Hepatocyte (in vitro differentiated cells): ENCODE data around the gene RAX. TPM values are rescaled to one million over a fixed set of nuclear protein-coding genes. Genes with fewer than 3 reads are reported as not detected.

Source experiments
- DNase-seq: peaks from one replicate; pipeline ENCODE4 v3.0.0-alpha.2; 2016; ENCODE audit warnings: low spot score
- H2AFZ ChIP-seq: fragments of 200-600 bp; sonication (generic); 2 replicates; pipeline ENCODE4 v1.6.0; 2016; ENCODE audit warnings: antibody characterized with exemption, mild to moderate bottlenecking
- H3K27ac ChIP-seq: fragments of 200-600 bp; sonication (generic); 2 replicates; pipeline ENCODE4 v1.5.1; 2016; ENCODE audit warnings: mild to moderate bottlenecking
- H3K27me3 ChIP-seq: fragments of 200-600 bp; sonication (generic); 2 replicates; pipeline ENCODE4 v1.6.1; 2016
- H3K36me3 ChIP-seq: fragments of 200-600 bp; sonication (generic); replicated peaks from 2 replicates; pipeline ENCODE4 v1.5.1; 2016; ENCODE audit warnings: low read depth; ENCODE audit not compliant: insufficient read depth
- H3K4me1 ChIP-seq: fragments of 200-600 bp; sonication (generic); 2 replicates; pipeline ENCODE4 v1.5.1; 2016; ENCODE audit warnings: mild to moderate bottlenecking, moderate library complexity; ENCODE audit not compliant: insufficient read depth
- H3K4me2 ChIP-seq: fragments of 200-600 bp; sonication (generic); 2 replicates; pipeline ENCODE4 v1.6.0; 2016
- H3K4me3 ChIP-seq: fragments of 200-600 bp; sonication (generic); 2 replicates; pipeline ENCODE4 v1.5.1; 2016; ENCODE audit warnings: mild to moderate bottlenecking
- H3K79me2 ChIP-seq: fragments of 200-600 bp; sonication (generic); 2 replicates; pipeline ENCODE4 v1.6.0; 2017; ENCODE audit warnings: mild to moderate bottlenecking
- H3K9me2 ChIP-seq: fragments of 200-600 bp; sonication (generic); replicated peaks from 2 replicates; pipeline ENCODE4 v1.6.0; 2017; ENCODE audit warnings: mild to moderate bottlenecking; ENCODE audit not compliant: insufficient read depth
- H3K9me3 ChIP-seq: fragments of 200-600 bp; sonication (generic); 2 replicates; pipeline ENCODE4 v1.5.1; 2016; ENCODE audit warnings: low read depth, mild to moderate bottlenecking
- H4K20me1 ChIP-seq: fragments of 200-600 bp; sonication (generic); 2 replicates; pipeline ENCODE4 v1.6.0; 2016; ENCODE audit warnings: mild to moderate bottlenecking; ENCODE audit not compliant: insufficient read depth, poor library complexity, severe bottlenecking
- EZH2 ChIP-seq: fragments of 200-600 bp; sonication (generic); IDR thresholded peaks from 2 replicates; pipeline ENCODE4 v1.6.1; 2016; ENCODE audit warnings: antibody characterized with exemption, mild to moderate bottlenecking, borderline replicate concordance
- EZH2phosphoT487 ChIP-seq: fragments of 200-600 bp; sonication (generic); IDR thresholded peaks from one replicate; pipeline ENCODE4 v1.6.1; 2018; ENCODE audit warnings: antibody characterized with exemption, mild to moderate bottlenecking, low read depth, moderate library complexity; ENCODE audit not compliant: unreplicated experiment, severe bottlenecking
- WGBS: methylation state at CpG from one replicate; pipeline ENCODE4 v1.1.6; 2016; ENCODE audit warnings: low lambda C conversion rate; ENCODE audit errors: missing lambda C conversion rate; 5-methylcytosine and 5-hydroxymethylcytosine counted together
- polyA plus RNA-seq: library from polyadenylated mRNA; unstranded; fragments of >200 nt; fragmentation: Nextera tagmentation; extraction: Ambion mirVana; gene quantifications from 2 replicates; pipeline ENCODE4 v1.2.1, GENCODE V29; 2016
- total RNA-seq: library from RNA; depleted of rRNA; stranded (reverse); fragments of >200 nt; gene quantifications from 2 replicates; pipeline ENCODE4 v1.2.3, GENCODE V29; 2014
- TF ChIP-seq, protein P1 (sequence below): fragments of 200-600 bp; sonication (generic); IDR thresholded peaks from 2 replicates; pipeline ENCODE4 v1.5.1; 2016; ENCODE audit warnings: antibody characterized with exemption, mild to moderate bottlenecking; ENCODE audit not compliant: poor library complexity

RAX gene
- total and polyA plus RNA-seq, 2 experiments from 2014 or later: not detected

DNA sequence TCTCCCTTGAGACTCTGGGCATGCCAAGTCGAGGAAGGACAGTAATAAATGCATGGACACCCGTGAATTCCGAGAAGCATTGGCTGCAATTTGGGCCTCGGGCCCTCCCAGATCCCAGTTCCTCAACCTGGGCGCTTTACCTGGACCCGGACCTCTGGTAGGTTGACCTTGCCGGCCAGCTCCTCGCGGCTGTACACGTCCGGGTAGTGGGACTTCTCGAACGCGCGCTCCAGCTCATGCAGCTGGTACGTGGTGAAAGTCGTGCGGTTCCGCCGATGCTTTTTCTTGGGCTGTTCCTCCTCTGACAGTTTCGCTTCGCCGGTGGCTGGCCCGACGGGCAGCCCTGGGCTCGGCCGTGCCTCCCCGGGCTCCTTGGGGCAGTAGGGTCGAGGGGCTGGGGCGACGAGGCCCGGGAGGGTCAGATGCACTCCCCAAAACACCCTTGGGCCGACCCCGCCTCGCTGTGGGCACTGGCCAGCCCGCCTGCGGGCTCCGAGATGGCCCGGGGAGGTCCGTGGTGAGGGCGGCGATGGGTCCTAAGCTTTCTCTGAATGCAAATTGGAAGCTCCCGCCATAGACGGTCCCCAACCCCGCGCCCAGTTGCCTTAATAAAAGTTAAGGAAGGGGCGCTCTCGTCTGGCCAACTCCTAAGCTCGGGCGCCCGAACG is 899 bp downstream of the RAX start:
- Histone ChIP-seq H3K4me3 (no peak overlapping the region), H4K20me1 (no peaks in the 10 kb centered on the region), H3K27me3 (peaks cover 98% of the 10 kb centered on the region), H3K79me2 (no peaks in the 10 kb centered on the region), H3K9me2 (no peaks in the 10 kb centered on the region), H3K4me2 (peak overlapping the region; percentile 73), H3K27ac (no peak overlapping the region), H3K9me3 (no peaks in the 10 kb centered on the region), H3K4me1 (peaks cover 17% of the 10 kb centered on the region), H2AFZ (peak overlapping the region; percentile 31), H3K36me3 (no peaks in the 10 kb centered on the region)
- 6% methylated on average over 52 of the region's 52 CpGs for WGBS
- TF ChIP-seq EZH2 (peak; percentile 79), EZH2phosphoT487 (no peak)
- TF ChIP-seq, protein P1, sequence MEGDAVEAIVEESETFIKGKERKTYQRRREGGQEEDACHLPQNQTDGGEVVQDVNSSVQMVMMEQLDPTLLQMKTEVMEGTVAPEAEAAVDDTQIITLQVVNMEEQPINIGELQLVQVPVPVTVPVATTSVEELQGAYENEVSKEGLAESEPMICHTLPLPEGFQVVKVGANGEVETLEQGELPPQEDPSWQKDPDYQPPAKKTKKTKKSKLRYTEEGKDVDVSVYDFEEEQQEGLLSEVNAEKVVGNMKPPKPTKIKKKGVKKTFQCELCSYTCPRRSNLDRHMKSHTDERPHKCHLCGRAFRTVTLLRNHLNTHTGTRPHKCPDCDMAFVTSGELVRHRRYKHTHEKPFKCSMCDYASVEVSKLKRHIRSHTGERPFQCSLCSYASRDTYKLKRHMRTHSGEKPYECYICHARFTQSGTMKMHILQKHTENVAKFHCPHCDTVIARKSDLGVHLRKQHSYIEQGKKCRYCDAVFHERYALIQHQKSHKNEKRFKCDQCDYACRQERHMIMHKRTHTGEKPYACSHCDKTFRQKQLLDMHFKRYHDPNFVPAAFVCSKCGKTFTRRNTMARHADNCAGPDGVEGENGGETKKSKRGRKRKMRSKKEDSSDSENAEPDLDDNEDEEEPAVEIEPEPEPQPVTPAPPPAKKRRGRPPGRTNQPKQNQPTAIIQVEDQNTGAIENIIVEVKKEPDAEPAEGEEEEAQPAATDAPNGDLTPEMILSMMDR: no peak
- DNase-seq: no peak

DNA sequence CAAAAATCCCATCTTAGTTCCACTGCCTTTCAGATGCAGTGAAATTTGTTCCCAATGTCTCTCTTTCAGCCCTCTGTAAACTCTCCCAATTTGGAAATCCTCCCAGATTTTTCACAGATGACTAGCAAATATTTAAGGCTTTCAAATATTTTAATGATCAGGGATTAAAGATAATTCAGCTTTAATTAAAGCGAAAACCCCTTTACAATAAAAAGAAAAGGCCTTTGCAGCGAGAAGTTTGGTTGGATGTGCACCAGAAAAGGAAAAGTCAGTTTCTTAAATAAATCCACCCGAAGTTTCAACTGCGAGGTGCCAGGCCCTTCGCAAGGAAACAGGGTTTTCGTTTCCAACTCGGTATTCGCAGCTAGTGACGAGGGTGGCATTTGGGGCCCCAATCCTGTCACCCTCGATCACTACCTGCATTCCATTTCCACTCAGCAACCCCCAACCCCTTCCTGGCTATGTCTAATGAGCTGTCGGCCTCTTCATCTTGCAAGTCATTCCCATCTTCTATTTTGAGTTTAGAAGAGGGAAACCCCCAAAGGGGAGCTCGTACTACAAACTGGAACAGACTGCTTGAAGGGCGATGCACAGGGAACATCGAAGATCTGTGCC is 1.5 kb downstream of the RAX start:
- DNase-seq: no peak
- Histone ChIP-seq H3K4me2 (no peak overlapping the region), H3K79me2 (no peaks in the 10 kb centered on the region), H3K4me3 (no peak overlapping the region), H3K27me3 (peaks cover 98% of the 10 kb centered on the region), H2AFZ (no peak overlapping the region), H3K9me2 (no peaks in the 10 kb centered on the region), H3K9me3 (no peaks in the 10 kb centered on the region), H3K36me3 (no peaks in the 10 kb centered on the region), H4K20me1 (no peaks in the 10 kb centered on the region), H3K27ac (no peak overlapping the region), H3K4me1 (peaks cover 17% of the 10 kb centered on the region)
- WGBS: 23% methylated on average over 14 of the region's 14 CpGs
- peak; percentile 49 for TF ChIP-seq EZH2
- TF ChIP-seq, protein P1: no peak

DNA sequence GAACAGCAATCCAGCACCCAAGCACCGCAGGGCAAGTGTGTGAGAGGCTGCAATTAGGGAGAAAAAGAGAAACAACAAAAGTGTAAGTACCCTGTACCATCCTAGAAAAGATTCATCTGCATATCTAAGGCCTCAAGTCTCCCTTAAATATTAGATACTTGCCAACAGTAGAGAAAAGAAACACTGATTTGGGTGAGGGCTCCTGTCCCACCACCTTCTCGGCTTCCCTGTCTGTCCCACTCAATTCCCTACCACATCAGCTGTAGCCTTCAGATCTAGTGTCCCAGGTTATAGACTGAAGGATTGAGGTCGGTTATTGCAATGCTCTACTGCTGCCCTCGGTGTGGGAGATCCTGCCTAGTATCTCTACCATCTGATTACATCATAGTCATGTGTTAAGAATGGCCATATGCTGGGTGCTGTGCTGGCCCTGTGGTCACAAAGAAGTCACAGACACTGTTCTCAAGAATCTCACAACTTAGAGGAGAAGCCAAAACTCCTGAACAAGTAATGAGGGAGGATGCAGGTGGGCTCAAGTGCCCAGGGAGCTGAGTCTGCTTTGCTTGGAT is 2.5 kb downstream of the RAX start:
- no peak for TF ChIP-seq EZH2phosphoT487
- no peak for TF ChIP-seq EZH2
- H3K27me3 ChIP-seq: peaks cover 98% of the 10 kb centered on the region
- no peaks in the 10 kb centered on the region for H3K9me2 ChIP-seq
- 20% methylated on average over 4 of the region's 4 CpGs for WGBS
- no peaks in the 10 kb centered on the region for H3K9me3 ChIP-seq
- no peak overlapping the region for H2AFZ ChIP-seq
- H3K4me3 ChIP-seq: no peak overlapping the region
- no peak overlapping the region for H3K4me2 ChIP-seq
- H3K36me3 ChIP-seq: no peaks in the 10 kb centered on the region
- H3K79me2 ChIP-seq: no peaks in the 10 kb centered on the region
- no peaks in the 10 kb centered on the region for H4K20me1 ChIP-seq
- no peak overlapping the region for H3K27ac ChIP-seq
- H3K4me1 ChIP-seq: peaks cover 17% of the 10 kb centered on the region
- no peak for DNase-seq

DNA sequence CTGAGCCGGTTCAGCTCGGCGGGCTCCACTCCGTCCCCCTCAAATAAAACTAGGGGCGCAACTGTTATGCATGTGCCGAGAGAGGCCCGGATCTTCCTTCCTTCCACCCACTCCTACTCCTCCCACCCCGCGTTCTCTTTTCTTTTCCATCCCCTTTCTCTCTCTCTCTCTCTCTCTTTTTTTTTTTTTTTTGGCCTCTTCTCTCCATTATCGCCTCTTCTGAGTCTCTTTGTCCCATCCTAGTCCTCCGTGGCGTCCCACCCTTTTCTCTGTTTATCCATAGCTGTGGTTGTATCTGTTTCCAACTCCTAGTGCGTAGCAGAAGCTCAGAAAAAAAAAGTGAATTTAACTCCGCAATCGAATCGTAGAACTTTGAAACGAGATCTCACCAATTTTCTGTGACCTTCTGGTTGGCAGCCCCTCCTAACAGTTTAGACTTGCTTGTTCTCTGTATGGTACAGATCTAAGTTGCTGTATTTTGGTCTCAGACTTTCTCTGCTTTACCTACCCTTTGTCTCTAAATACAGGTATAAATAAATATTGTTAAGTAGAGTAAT is 3.6 kb downstream of the RAX start:
- 5% methylated on average over 17 of the region's 17 CpGs for WGBS
- Histone ChIP-seq H4K20me1 (no peaks in the 10 kb centered on the region), H3K36me3 (no peaks in the 10 kb centered on the region), H3K4me2 (peak overlapping the region; percentile 86), H3K79me2 (no peaks in the 10 kb centered on the region), H3K27ac (no peak overlapping the region), H3K9me3 (no peaks in the 10 kb centered on the region), H3K4me3 (peak overlapping the region; percentile 23), H2AFZ (peak overlapping the region; percentile 63), H3K27me3 (peaks cover 98% of the 10 kb centered on the region), H3K9me2 (no peaks in the 10 kb centered on the region), H3K4me1 (peaks cover 17% of the 10 kb centered on the region)
- no peak for DNase-seq
- TF ChIP-seq EZH2phosphoT487: no peak
- TF ChIP-seq, protein P1: no peak
- peak; percentile 68 for TF ChIP-seq EZH2
